Astrocyte of the spinal cord (primary cell): Measurements from ENCODE around the gene GAS2.
A peak's percentile ranks its signal among the peaks of the same experiment; 100 is the strongest.

Experiments used
- DNase-seq: peaks from one replicate; pipeline ENCODE4 v3.0.0; 2011; ENCODE audit warnings: low read depth, low spot score
- H3K4me3 ChIP-seq: 2 replicates; pipeline ENCODE4 v1.5.1; 2011; ENCODE audit warnings: low read depth, mild to moderate bottlenecking, low read length, moderate library complexity
- CTCF ChIP-seq: IDR thresholded peaks from 2 replicates; pipeline ENCODE4 v1.5.1; 2012; ENCODE audit warnings: low read depth, mild to moderate bottlenecking, low read length, inconsistent platforms
- in situ Hi-C: cut with HindIII; loops from 2 replicates; pipeline ENCODE4 v1.10.0; 2017; ENCODE audit warnings: low sequenced_read_pairs

The GAS2 gene

GRCh38 chr11:22657101-22657694 lies 9.2 kb upstream of the GAS2 start:
- H3K4me3 ChIP-seq, result no peak overlapping the region
- TF ChIP-seq CTCF, result no peak
- in situ Hi-C loops, result no loop called here
- no peak for DNase-seq

- H3K4me3 ChIP-seq, result no peak overlapping the region
- DNase-seq, result no peak
- no peak for TF ChIP-seq CTCF
- in situ Hi-C loops, result no loop called here
These were observed 6.6 kb upstream of the GAS2 start for GRCh38 chr11:22659783-22660182.

DNA sequence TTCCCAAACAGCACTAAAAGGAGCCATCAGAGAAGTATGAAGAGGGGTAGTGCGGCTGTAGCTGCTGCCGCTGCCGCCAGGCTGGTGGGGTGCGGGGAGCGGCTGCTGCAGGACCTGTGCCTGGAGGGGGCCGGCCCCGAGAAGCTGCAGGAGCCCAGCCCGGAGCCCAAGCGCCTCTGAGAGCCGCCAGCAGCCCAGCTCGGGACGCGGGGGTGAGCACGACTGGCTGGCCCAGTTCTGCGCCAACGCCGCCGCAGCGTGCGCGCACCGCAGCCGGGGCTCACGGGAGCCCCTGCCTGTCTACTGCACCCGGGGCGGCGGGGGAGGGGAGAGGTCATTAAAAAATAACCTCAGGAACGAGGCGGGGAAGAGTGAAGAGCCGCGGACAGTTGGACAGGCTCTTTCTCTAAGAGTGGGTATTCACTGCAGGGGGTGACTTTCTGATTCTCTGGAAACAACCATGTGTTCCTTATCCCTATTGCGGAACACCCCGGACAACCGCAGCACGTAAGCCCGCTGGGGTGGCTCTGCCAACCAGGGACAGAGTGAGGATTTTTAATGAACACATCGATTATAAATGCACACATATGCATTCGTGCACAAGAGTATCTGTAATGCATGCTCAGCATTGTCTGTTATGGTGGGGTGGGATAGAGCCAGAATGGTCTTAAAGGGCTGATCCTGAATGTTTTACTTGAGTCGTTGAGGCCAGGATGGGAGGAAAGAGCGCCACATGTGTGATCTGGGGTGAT lies 453 bp downstream of the GAS2 start:
- peak overlapping the region; percentile 38 for H3K4me3 ChIP-seq
- no peak for TF ChIP-seq CTCF
- in situ Hi-C loops, result no loop called here
- peak; percentile 27 for DNase-seq

GRCh38 chr11:22668005-22668796 lies 1.8 kb downstream of the GAS2 start:
- TF ChIP-seq CTCF, result no peak
- in situ Hi-C loops, result no loop called here
- DNase-seq, result no peak
- H3K4me3 ChIP-seq, result no peak overlapping the region

- no peak overlapping the region for H3K4me3 ChIP-seq
- no peak for TF ChIP-seq CTCF
- in situ Hi-C loops, result no loop called here
- no peak for DNase-seq
These were observed 3.0 kb downstream of the GAS2 start for GRCh38 chr11:22669368-22669767.

- DNase-seq, result no peak
- TF ChIP-seq CTCF, result peak; percentile 15
- in situ Hi-C loops, result no loop called here
- H3K4me3 ChIP-seq, result no peak overlapping the region
These were observed 4.4 kb downstream of the GAS2 start for GRCh38 chr11:22670830-22671229.
